GM19455 (cell line): ENCODE results near the gene PEPD.

ENCODE experiments used
- ATAC-seq: cut with Tn5 transposase; IDR thresholded peaks from one replicate; pipeline ENCODE4 v1.9.1; 2021; ENCODE audit not compliant: unreplicated experiment

Gene PEPD

GRCh38 chr19:33512580-33513137 is 8.9 kb downstream of the PEPD start:
- ATAC-seq = no peak

GRCh38 chr19:33512021-33512420 is 9.6 kb downstream of the PEPD start:
- ATAC-seq = no peak

- ATAC-seq = no peak
Measured at GRCh38 chr19:33511346-33511745, 10.2 kb downstream of the PEPD start.

GRCh38 chr19:33510462-33511194 is 11.0 kb downstream of the PEPD start:
- ATAC-seq = no peak

- ATAC-seq = no peak
Measured at GRCh38 chr19:33509774-33510173, 11.8 kb downstream of the PEPD start.

- no peak for ATAC-seq
Measured at GRCh38 chr19:33508941-33509614, 12.5 kb downstream of the PEPD start.

GRCh38 chr19:33508431-33508830 is 13.2 kb downstream of the PEPD start:
- no peak for ATAC-seq

- ATAC-seq = no peak
Measured at GRCh38 chr19:33508009-33508408, 13.6 kb downstream of the PEPD start.

- no peak for ATAC-seq
Measured at GRCh38 chr19:33507021-33507956, 14.3 kb downstream of the PEPD start.

- no peak for ATAC-seq
Measured at GRCh38 chr19:33506498-33506897, 15.1 kb downstream of the PEPD start.

- ATAC-seq = no peak
Measured at GRCh38 chr19:33505823-33506222, 15.8 kb downstream of the PEPD start.

- no peak for ATAC-seq
Measured at GRCh38 chr19:33505148-33505547, 16.4 kb downstream of the PEPD start.

GRCh38 chr19:33504058-33504444 is 17.5 kb downstream of the PEPD start:
- no peak for ATAC-seq

GRCh38 chr19:33503433-33504057 is 18.0 kb downstream of the PEPD start:
- ATAC-seq = no peak

- ATAC-seq = no peak
Measured at GRCh38 chr19:33503030-33503429, 18.6 kb downstream of the PEPD start.

GRCh38 chr19:33502521-33502920 is 19.1 kb downstream of the PEPD start:
- ATAC-seq = no peak

- no peak for ATAC-seq
Measured at GRCh38 chr19:33501693-33502356, 19.8 kb downstream of the PEPD start.

GRCh38 chr19:33500991-33501390 is 20.6 kb downstream of the PEPD start:
- no peak for ATAC-seq

- no peak for ATAC-seq
Measured at GRCh38 chr19:33500586-33500985, 21.0 kb downstream of the PEPD start.
